Ovary (tissue), 9 donors: Measurements from ENCODE around the gene P4HA1. TPM values are rescaled to one million over a fixed set of nuclear protein-coding genes. Genes with fewer than 3 reads are reported as not detected.

Experiments
- DNase-seq, 5 donors: peaks; one replicate each; pipeline ENCODE4 v3.0.0-alpha.2; 2019 to 2020
- H3K27ac ChIP-seq, 2 donors: fragments of 200-600 bp; one replicate each; pipeline versions ENCODE4 v1.5.1 to v1.8.0; 2019 to 2022
- H3K27me3 ChIP-seq: fragments of 200-600 bp; one replicate; pipeline ENCODE4 v1.8.0; 2022
- H3K36me3 ChIP-seq: fragments of 200-600 bp; sonication (generic); one replicate; pipeline ENCODE4 v1.5.1; 2019
- H3K4me1 ChIP-seq: one replicate; pipeline ENCODE4 v1.8.1; 2013; ENCODE audit warnings: mild to moderate bottlenecking, moderate library complexity; ENCODE audit not compliant: insufficient read depth
- H3K4me3 ChIP-seq: fragments of 200-600 bp; sonication (generic); one replicate; pipeline ENCODE4 v1.5.1; 2017
- H3K9me3 ChIP-seq, 2 donors: fragments of 200-600 bp in 1 of 2; sonication (generic) in 1 of 2; one replicate each; pipeline versions ENCODE4 v1.5.1 to v1.8.1; 2013 to 2019; ENCODE audit warnings: mild to moderate bottlenecking in 1 of 2, moderate library complexity in 1 of 2
- CTCF ChIP-seq, 3 donors: fragments of 450-650 bp in 2 of 3; fragments of 200-600 bp in 1 of 3; IDR thresholded peaks; one replicate each; pipeline versions ENCODE4 v1.5.1 to v1.8.0; 2016 to 2022; ENCODE audit warnings: antibody characterized with exemption in 3 of 3, mild to moderate bottlenecking in 1 of 3
- EP300 ChIP-seq: sonication (generic); formaldehyde crosslinking; IDR thresholded peaks from one replicate; pipeline ENCODE4 v1.6.1; 2017; ENCODE audit warnings: antibody characterized with exemption
- POLR2A ChIP-seq: fragments of 450-650 bp; IDR thresholded peaks from one replicate; pipeline ENCODE4 v1.6.1; 2017; ENCODE audit warnings: antibody characterized with exemption, mild to moderate bottlenecking, moderate library complexity
- WGBS, 3 donors: extraction: QIAGEN DNeasy Blood & Tissue Kit in 1 of 3; methylation state at CpG; one replicate each; pipeline versions ENCODE4 v1.1.5 to v1.1.7; 2013 to 2017; 5-methylcytosine and 5-hydroxymethylcytosine counted together
- intact Hi-C, 4 donors: fragments of 100-400 bp; cut with DNase I; formaldehyde crosslinking; loops; one replicate each; pipeline versions ENCODE4 v1.11.0 to v1.15.1; 2022 to 2023
- polyA plus RNA-seq, 2 donors: library from polyadenylated mRNA; stranded (reverse); fragments of 200-250 nt in 1 of 2; fragments of 350-450 nt in 1 of 2; fragmentation: Illumina TruSeq in 1 of 2; extraction: RNeasy Lipid Tissue Mini Kit (QIAGEN cat#74804) in 1 of 2; gene quantifications; one replicate each; pipeline ENCODE4 v1.2.3, GENCODE V29; 2013 to 2014
- total RNA-seq, 7 donors: library from RNA; depleted of rRNA in 2 of 7; stranded (reverse); fragments of >200 nt in 2 of 7; fragmentation: NEBNext Ultra II Directional in 3 of 7; extraction: Animal tissue kit (Norgen Biotek cat#: 25700) in 3 of 7; gene quantifications; one replicate each; pipeline versions ENCODE4 v1.1.0 to v1.2.4, GENCODE V29; 2016 to 2023
- donor health status: DM: no; HTN: no; CAD: no; lungs with moderate emphysema.
- donor health status: DM: no; HTN: no; CAD: no.
- donor health status: Bipolar disorder and iron deficiency.
- donor health status: DM: yes; HTN: yes; CAD: no.
- donor health status: DM: no; HTN: no; CAD: no.
- donor health status: DM: yes; HTN: yes; CAD: no.

Gene P4HA1
- total and polyA plus RNA-seq, 9 donors = 20.5 to 74.9 (median 39.7) TPM

- H3K9me3 ChIP-seq = no peaks in the 10 kb centered on the region
- DNase-seq = no peak
- 99 to 100% (median 100%) methylated on average over 1 of the region's 1 CpG for WGBS, 3 donors
- H3K4me1 ChIP-seq = peaks cover 10% of the 10 kb centered on the region
- no peaks in the 10 kb centered on the region for H3K27me3 ChIP-seq
- intact Hi-C loops = no loop called here
- no peaks in the 10 kb centered on the region for H3K36me3 ChIP-seq
- no peak overlapping the region for H3K4me3 ChIP-seq
- H3K27ac ChIP-seq = no peak overlapping the region
- no peak for TF ChIP-seq POLR2A
- TF ChIP-seq CTCF (IDR thresholded peaks at IDR 0.05) = no peak
- TF ChIP-seq EP300 = no peak
These were observed 75.6 kb downstream of the P4HA1 start for GRCh38 chr10:73021050-73021449.

GRCh38 chr10:73019100-73019499, 77.6 kb downstream of the P4HA1 start:
- WGBS, 3 donors = 88 to 96% (median 91%) methylated on average over 1 of the region's 1 CpG

GRCh38 chr10:73018632-73019031, 78.0 kb downstream of the P4HA1 start:
- intact Hi-C loops = no loop called here
- WGBS, 3 donors = 94 to 100% (median 96%) methylated on average over 1 of the region's 1 CpG
- Histone ChIP-seq H3K27ac (no peak overlapping the region), H3K9me3 (no peaks in the 10 kb centered on the region), H3K4me1 (peaks cover 10% of the 10 kb centered on the region), H3K36me3 (no peaks in the 10 kb centered on the region), H3K4me3 (no peak overlapping the region), H3K27me3 (no peaks in the 10 kb centered on the region)
- no peak for TF ChIP-seq EP300
- no peak for TF ChIP-seq CTCF (IDR thresholded peaks at IDR 0.05)
- TF ChIP-seq POLR2A = no peak
- no peak for DNase-seq

More at GRCh38 chr10:73019100-73019499, 77.6 kb downstream of the P4HA1 start:
- Histone ChIP-seq H3K27ac (no peak overlapping the region), H3K9me3 (no peaks in the 10 kb centered on the region), H3K27me3 (no peaks in the 10 kb centered on the region), H3K4me3 (no peak overlapping the region), H3K36me3 (no peaks in the 10 kb centered on the region), H3K4me1 (peaks cover 10% of the 10 kb centered on the region)
- no peak for DNase-seq
- intact Hi-C loops = no loop called here
- TF ChIP-seq POLR2A = no peak
- TF ChIP-seq CTCF (IDR thresholded peaks at IDR 0.05) = no peak
- TF ChIP-seq EP300 = no peak

- Histone ChIP-seq H3K27me3 (no peaks in the 10 kb centered on the region), H3K36me3 (no peaks in the 10 kb centered on the region), H3K4me1 (peaks cover 10% of the 10 kb centered on the region), H3K27ac (no peak overlapping the region), H3K9me3 (no peaks in the 10 kb centered on the region), H3K4me3 (no peak overlapping the region)
- TF ChIP-seq POLR2A = no peak
- TF ChIP-seq CTCF (IDR thresholded peaks at IDR 0.05) = no peak
- no peak for DNase-seq
- 43 to 58% (median 47%) methylated on average over 2 of the region's 2 CpGs for WGBS, 3 donors
- intact Hi-C loops = no loop called here
These were observed 78.6 kb downstream of the P4HA1 start for GRCh38 chr10:73017955-73018480.
